GM12872 (cell line): ENCODE data around the gene RBKS.

Experiments
- CTCF ChIP-seq: IDR thresholded peaks from 3 replicates; pipeline ENCODE4 v1.5.1; 2011; ENCODE audit warnings: low read depth, mild to moderate bottlenecking, low read length, moderate library complexity; ENCODE audit not compliant: insufficient read depth

RBKS gene

GRCh38 chr2:27890924-27891672 lies 911 bp upstream of the RBKS start:
- TF ChIP-seq CTCF = no peak

DNA sequence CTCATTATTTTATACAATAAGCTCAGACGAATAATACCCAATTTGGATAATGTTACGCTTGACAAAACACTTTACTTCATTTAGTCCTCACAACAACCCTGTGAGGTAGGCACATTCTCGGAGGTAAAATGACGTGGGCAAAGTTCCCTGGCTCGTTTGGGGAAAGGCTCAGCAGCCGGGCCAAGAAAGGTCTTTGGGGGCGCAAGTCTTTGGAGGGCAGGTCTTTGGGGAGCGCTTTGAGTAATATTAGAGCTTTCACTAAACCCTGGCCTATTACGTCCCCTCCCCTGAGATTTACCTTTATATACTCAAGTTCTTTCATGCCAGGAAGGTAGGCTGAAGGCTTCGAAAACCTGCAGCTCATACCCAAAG lies 427 bp downstream of the RBKS start:
- no peak for TF ChIP-seq CTCF

- no peak for TF ChIP-seq CTCF
These were observed 1.4 kb downstream of the RBKS start for GRCh38 chr2:27888790-27889189.

DNA sequence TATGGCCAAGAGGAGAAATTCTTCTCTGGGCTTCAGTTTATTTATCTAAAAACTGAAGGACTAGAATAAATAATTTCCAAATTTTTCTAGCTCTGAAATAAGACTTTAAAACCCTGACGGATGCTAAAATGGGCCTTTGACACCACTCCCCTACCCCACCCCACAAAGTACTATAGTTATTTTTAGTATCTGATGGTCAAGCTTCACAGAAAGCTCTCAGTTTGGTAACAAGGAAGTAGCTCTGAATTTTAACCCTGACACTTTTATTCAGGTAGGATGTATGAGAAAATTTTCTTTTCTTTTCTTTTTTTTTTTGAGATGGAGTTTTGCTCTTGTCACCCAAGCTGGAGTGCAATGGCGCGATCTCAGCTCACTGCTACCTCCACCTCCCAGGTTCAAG lies 2.4 kb downstream of the RBKS start:
- TF ChIP-seq CTCF = no peak

GRCh38 chr2:27887111-27887510 lies 3.1 kb downstream of the RBKS start:
- no peak for TF ChIP-seq CTCF

GRCh38 chr2:27886322-27886721 lies 3.9 kb downstream of the RBKS start:
- TF ChIP-seq CTCF = no peak

GRCh38 chr2:27885661-27886060 lies 4.5 kb downstream of the RBKS start:
- no peak for TF ChIP-seq CTCF

DNA sequence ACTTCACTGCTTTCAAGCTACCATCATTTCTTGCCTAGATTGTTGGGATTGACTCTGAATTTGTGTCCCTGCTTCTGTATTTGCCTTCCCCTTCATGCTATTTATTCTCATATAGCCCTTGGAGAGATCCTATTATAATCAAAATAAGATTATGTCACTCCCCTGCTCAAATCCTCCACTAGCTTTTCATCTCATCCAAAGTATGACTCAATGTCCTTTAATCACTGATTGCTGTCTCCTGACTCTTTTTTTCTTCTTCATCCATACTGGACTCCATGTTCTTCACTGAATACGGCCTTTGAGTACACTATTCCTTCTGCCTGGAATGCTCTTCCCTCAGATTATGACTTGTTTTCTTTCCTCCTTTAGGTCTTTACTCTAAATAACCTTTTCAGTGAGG lies 5.0 kb downstream of the RBKS start:
- no peak for TF ChIP-seq CTCF
